HG03280 (cell line): Measurements from ENCODE around the gene NDUFA11.

Source experiments
- ATAC-seq: cut with Tn5 transposase; IDR thresholded peaks from one replicate; pipeline ENCODE4 v1.9.1; 2021; ENCODE audit warnings: mild to moderate bottlenecking, moderate library complexity; ENCODE audit not compliant: unreplicated experiment

Gene NDUFA11

DNA sequence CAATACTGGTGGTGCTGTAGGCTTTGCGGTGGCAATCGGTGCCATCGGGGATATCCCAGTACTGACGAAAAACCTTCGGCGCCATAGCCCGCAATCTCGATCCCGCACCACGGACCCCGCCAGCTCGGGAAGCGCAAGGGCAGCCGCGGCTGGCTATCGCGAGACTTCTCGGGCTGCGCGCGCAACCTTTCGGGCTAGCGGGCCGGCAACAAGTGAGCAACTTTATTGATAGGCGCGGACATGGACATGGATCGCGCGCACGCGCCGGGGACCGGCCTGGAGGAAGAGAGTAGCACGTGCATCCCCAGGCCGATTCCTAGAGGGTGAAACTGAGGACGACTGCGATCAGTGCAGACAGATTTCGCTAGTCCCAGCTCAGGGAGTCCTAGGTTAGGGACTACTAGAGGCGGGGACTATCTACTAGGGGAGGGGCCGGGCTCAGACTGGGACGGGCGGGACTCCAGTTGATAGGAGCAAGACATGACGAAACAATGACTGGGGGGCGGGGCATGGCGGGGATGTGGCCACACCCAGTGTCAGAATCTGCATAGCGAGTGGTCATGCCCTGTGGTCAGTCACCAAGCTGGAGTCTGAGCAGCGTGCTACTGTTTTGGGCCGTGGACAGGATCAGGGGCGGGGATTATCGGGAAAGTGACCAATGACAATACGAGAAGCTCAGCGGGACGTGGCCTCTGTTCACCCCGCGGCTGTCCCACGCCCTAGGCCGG, at the start of gene NDUFA11:
Gene NDUFA11, minus strand, starts transcription at position 167 of the 728 bp plus-strand sequence. Its CDS starts 82 bp downstream, at position 85.
- ATAC-seq, result peak; percentile 36

DNA sequence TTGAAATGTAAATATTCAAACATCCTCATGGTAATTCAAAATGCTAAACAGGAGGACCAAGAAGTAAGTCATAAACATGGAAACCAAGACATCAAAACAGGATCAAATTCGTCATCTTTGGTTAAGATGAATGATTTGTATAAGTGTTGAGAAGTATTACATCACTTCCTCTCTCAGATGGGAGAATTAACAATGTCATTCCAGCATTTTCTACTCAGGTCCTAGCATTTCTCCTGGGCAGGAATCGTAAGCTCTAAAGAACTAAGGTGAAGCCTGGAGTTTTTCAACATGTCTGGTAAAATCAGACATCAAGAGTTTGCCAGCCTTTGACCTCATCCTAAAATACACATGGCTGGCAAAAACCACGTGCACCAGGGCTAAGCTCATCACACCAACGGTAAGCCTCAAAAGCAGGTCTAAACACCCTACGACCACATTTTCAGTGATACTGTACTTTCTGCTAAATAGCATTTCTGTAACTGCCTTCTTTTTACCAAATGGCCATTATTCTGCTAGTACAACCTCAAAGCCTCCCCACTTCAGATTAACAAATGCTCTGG, 49.5 kb upstream of the NDUFA11 start:
- no peak for ATAC-seq

DNA sequence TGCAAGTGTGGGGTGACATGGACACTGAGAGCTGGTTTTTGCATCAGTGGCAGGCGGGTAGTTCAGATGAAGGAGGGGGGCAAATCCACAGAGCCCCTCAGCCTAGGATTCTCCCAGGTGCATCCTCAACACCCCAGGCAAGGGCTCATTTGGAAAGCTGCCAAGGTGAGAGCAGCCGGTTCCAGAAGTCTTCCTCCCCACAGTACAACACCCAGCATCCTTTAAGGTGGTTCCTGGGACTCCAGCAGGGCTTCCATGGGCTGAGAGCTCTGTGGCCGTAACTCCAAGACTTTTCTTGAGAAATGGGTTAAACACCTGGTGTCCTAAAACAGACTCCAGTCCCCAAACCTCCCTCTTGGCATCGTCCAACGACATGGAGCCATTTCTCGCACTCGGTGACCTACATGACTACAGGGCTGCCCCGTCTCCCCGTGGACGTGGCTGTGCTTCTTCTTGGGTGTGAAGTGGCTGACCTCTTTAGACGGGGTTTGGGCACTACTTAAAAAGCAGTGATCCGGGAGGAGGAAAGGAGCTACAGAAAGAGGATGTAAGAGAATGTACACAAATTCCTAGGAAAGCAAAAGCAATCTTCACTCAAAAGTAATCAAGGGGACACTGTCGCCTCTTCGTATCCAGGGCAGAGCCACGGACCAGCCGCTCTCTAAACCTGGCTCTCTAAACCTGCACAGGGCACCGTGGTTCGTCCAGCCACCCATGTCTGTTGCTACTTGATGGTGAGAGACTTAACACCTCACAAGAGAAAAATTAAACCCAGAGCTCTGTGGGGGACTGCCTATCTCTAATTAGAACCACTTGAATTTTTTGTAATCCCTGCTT, 48.8 kb upstream of the NDUFA11 start:
- ATAC-seq, result no peak

DNA sequence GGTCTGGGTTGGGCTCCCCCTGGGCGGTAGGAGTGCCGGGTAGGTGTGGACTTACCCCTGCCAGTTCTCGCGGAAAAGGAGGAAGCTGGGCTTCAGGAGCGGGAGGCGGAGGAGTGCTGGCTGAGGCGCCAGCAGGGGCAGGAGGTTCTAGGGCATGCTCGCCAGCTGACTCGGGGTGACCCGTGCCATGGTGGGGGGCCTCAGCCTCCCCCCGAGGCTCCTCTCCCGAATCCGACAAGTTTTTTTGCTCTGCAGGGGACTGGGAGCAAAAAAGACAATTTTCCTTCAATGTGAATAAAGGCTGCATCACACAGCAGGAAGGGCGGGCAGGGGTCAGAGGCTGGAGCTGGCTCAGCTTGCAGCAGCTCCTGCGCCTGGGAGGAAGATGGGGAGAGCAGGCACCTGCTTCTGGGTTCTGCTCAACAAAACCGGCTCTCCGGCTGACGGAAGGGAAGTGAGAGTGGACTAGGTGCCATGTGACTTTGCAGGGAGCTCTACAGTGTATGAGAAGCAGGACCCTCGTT, 47.8 kb upstream of the NDUFA11 start:
- ATAC-seq, result no peak

DNA sequence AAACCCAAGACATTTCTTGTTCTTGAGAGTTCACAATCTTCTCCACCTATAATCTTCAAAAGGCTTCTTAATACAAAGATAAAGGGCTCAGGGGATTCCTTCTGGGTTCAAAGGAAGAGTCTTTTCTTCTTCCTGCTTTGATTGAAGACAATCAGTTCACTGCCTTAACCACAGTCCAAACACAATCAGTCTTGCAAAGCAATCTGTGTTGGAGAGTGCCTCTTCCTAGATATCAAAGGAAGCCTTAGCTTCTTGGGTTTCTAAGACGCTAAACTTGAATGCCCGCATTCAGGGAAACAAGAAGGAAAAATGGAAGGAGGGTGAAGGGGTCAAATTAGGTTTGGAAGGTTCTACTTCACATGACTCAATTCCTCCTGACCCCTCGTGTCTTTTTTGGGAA, 47.2 kb upstream of the NDUFA11 start:
- no peak for ATAC-seq

DNA sequence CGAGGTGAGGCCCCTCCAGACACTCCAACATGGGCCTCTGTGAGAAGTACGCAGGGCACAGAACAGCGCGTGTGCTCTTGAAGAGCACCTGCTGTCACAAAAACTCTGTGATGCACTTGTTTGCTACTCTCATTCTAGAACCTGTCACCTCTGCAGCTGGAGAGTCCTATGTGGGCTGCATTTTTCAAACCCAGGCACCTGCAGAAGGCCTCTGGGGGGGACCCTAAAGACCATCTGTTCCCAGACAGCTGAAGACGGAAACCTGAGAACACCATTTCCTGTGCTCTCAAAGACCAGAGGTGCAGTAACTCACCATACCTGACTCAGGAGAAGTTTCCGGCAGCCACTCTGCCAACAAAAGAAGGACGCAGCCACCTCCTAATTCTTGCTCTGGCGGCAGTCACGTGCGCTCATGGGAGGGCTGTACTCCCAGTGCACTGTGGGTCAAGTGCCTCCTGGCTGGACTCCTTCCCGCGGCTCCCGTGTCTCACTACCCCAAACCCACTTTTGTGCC, 46.3 kb upstream of the NDUFA11 start:
- ATAC-seq, result no peak

DNA sequence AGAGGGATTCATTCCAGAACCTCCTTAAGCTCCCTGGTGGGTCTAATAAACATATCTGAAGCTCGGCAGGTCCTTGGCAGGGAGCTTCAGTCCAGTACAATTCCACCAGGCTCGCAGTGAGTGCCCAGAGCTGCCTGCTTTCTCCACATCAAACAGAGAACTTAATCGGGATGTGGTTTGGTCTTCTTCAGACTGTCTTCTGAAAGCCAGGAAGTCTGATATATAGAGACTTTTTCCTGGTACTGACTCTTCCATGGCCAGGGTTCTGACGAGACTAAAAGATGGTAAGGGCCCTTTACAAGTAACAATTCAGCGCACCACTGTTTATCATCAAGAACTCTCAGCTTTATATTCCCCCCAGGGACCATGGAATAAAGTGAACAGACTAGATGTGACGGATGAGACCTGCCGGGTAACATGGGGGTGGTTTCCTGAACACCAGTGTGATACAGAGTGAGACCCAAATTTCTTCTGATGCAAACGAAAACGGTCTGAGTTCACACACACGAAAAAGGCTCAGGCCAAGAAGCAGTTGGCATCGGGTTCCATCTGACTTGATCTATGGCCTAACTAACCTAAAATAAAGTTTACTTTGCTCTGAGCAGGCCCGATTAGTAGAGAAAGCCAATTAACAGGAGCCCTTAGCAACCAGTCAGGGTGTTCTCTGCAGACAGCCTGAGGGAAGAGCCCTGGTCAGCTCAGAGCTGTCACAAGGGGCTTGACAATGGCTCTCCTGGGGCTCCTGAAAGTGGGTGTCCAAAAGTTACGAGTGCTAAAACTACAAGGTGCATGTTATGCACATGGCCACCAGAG, 45.4 kb upstream of the NDUFA11 start:
- no peak for ATAC-seq

DNA sequence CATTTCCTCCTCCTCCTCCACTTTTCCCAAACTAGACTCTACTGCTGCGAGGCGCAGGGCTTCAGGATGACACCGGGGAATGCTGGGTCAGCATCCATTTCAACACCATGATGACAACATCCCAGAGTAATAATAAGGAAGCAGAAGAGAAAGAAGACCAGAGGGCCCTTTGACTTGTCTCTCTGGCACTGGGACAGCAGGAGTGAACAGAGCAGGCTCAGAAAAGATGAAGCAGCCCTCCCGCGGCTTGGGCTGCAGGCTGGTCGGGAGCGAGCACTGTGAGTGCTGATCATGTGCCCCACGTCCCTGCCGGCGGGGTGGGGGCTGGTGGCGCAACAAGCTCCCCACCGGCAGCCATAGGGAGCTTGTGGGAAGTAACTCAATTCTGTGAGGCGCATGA, 43.8 kb upstream of the NDUFA11 start:
- ATAC-seq, result no peak

DNA sequence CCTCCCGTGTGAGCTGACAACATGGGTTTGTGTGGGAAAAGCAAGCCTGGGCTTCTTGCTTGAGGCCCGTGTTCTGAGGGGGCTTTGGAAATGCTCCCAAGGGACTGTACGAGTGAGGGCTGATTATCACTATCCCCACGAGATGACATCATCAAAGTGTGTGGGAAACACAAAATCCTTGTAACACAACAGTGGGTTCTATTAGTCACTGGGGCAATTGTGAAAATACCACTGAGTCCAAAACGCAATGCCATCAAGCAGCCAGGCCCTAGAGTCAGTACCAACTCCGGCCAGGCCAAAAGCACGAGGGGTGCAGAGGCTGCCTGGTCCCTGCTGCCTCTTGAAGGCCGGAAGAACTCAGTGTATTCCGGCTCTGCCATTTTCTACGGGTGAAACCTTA, 40.0 kb upstream of the NDUFA11 start:
- no peak for ATAC-seq

DNA sequence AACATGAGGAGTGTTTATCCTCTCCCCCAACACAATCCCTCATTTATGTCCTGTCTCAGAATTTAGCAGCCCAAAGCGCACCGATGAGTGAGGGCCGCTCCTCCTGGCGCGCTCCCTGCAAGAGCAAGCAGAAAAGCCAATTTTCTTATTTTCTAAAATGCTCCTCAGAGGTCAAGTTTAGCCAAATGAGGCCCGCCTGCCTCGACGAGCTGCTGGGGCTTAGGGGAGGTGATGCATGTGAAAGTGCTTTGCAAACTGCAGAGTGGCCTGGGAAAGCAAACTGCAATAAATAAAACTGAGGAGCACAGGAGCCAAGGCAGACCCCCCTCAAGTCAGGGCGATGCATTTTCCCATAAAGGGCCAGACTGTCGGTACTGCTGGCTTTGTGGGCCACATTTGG, 39.5 kb upstream of the NDUFA11 start:
- no peak for ATAC-seq

DNA sequence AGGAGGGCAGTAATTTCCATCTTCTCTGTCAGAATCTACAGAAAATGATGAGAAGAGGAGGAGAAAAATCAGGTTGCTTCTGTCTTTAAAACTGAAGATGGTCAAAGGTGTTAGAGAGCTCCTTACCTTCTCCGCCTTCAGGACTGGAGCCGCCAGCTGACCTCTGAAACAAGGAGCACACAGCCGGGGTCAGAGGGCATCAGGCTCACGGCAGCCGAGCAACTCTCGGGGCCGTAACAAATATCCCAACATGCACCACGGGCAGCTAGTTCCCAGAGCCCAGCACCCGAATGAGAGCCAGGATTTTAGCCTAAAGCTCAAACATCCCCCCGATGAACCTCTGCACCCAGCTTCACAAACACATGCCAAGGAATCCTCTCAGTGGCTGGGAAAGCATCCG, 38.1 kb upstream of the NDUFA11 start:
- no peak for ATAC-seq

DNA sequence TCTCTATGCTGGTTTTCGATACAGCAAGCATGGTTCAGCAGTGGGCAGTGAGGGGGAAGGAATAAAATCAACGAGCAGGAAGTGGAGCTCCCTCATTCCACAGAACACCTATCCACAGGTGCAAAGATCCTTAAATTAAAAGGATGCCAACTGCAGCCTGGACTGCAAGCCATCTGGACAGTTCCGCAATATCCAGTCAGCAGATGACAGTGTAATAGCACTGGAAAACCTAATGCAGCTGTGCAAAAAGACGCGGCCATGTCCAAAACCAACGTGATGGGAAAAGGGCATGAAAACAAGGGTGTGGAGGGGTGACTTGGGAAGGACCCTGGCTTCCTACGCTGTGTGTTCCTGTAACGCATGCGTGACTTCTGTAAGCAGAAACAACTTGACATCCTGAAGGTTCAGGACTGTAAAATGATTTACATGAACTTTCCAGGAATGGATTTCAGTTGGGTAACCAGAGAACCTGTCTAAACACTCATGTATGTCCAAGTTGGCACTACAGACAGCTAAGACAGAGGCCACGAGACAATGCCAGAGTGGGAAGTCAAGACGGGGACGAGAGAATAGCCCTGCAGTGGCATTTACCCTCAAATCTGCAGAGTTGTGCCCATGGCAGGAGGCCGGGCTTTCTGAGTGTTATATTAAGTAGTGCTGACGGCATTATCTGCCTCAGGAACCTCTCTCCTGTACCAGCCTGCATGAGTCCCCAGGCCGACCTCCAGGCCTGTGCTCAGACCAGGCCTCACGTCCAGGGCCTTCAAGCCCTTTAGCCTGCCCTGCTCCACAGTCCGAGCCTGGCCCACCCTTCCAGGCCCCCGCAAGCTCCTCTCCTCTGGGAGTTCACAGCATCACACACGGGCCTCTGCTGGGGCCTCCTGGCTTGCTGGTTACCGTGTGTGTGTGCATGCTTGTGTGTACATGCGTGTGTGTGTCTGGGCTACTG, 36.9 kb upstream of the NDUFA11 start:
- ATAC-seq, result no peak

DNA sequence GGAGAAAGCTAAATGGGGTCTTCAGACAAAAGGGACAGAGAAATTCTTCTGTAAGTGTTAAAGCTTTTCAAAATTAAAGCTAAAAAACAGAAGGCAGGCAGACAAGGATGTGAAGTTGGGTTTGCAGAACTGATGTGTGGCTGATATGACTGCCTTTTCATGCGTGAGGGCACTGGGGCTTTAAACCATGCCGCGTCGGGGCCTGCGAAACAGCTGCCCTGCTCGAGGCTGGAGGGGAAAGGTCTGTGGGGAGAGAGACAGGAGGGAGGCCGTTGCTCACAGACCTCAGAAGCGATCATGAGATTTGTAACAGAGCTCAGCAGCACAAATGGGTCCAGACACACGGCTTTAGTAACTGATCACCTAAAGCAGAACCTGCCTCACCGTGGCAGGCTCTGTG, 34.0 kb upstream of the NDUFA11 start:
- ATAC-seq, result no peak

DNA sequence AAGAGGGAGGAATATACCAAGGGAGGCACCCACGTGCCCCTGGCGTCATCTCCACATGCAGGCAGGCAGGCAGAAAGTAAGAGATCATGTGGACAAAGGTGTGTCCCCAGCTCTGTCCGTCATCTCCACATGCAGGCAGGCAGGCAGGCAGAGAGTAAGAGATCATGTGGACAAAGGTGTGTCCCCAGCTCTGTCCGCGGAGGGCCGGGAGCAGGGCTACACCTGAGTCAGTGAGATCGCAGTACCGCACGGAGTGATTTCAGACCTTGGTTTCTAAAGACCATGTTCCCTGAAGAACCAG, 32.7 kb upstream of the NDUFA11 start:
- no peak for ATAC-seq

DNA sequence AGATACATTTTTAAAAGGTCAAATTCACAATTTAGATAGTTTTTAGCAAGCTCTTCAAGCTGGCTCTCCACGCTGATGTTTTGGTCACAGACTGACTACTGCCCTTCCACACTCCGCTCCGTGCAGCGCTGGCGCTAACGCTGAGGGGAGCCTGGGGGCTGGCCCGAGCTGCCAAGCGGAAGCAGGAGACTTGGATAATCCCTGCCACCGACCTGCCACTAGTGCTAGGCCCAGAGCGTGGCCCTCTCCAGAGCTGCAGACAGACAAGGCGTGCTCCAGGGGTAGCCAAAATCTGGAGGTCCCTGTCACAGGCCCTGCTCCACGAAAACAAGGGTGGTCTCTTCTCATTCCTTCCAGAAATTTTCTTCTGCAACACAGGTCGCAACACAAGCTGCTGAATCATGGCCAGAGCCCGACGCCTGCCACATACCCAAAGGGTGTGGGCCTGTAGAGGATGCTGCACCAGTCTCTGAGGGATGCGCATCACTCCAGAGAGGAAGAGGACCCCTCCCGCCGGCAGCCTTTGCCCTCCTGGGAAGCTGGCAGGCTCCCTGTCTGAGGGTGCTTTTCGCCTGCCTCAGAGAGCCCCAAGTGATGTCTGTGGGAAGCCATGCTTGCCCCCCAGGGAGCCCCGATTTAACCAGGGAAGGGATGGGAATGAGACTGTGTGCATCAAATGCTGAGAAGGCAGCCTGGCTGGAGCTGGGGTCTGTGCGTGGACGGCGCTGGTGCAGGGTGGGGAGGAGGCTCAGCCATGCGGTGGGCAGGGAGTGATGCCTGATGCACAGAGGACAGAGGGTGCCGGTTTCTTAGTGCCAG, 32.1 kb upstream of the NDUFA11 start:
- ATAC-seq, result no peak

DNA sequence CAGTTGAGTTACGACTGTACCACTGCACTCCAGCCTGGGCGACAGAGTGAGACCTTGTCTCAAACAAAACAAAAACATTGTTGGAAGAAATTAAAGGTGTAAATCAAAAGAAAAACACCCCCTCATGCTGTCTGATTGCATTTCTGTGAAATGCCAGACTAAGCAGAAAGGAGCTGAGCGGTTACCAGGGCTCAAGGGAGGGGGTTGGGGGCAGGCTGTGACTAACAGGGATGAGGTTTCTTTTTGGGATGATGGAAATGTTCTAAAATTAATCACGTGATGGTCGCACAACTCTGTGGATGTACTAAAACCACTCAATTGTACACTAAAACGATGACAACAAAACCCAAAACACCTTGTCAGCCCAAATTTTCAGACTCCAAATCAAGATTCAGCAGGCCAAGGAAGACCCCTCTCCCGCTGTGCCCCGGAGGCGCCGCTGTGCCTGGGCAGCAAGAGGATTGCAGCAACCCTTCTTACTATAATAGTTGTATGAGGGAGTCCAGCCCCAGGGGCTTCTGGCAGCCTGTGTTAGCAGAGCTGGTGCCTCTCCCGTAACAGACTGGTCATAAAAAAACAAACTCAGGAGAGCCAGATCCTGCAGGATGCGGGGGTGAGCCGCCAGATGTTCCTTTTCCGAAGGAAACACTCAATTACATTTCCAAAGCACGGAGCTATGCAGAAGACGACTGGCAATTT, 31.3 kb upstream of the NDUFA11 start:
- no peak for ATAC-seq

DNA sequence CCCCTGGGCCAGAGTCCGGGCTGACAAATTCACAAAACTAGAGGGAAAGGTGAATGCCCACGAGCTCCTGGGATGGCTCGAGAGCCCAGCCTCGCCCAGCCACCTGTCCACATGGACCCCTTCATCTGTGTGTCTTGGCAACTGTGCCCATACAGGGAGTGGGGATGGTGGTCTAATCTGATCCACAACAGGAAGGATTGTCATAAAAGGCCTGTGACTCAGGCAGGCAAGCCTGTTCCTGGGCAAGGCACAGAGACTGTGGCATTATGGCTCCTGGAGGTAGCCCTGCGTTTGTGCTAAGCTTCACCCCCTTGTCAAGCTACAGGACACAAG, 30.4 kb upstream of the NDUFA11 start:
- no peak for ATAC-seq

DNA sequence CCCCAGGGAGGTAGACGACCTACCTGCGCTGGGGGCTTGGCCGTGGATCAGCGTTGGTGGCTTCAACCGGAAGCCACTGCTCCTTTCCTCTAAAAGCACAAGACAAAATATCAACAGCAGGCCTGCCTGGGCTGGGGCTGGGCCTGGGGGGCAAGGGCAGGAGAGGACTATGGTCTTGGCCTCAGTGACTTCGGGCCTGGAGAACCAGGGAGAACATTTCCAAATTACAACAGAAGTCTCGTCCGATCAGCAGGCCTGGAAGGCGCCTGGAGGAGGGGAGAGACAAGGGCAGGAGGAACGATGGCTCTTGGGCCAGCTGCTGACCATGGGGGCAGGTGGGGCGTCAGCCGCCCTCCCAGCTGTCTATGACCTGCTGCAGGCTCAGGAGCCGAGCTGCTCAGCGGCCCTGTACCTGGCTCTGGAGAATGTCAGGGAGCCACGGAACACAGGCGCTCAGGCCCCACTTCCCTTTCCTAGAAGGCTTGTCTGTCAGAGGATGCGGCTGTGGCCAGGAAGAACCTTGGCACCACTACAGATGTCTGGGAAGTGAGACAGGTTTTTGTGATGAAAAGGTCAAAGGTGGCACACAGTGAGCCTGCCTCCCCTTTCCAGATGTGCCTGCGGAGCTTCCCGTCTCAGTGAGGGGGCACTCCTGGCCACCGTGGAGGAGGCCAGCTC, 29.9 kb upstream of the NDUFA11 start:
- no peak for ATAC-seq
